Liver (tissue), 9 donors: ENCODE data around the gene KCNK16. TPM values are rescaled to one million over a fixed set of nuclear protein-coding genes. Genes with fewer than 3 reads are reported as not detected.

Source experiments
- DNase-seq: peaks from one replicate; pipeline ENCODE4 v3.0.0-alpha.2; 2017; ENCODE audit warnings: low spot score
- H3K27ac ChIP-seq, 2 donors: one replicate each; pipeline ENCODE4 v1.7.0; 2013; ENCODE audit warnings: inconsistent platforms in 2 of 2, low read length in 2 of 2, control low read depth in 1 of 2, low read depth in 1 of 2, mild to moderate bottlenecking in 1 of 2
- H3K27me3 ChIP-seq, 4 donors: one replicate each; pipeline versions ENCODE4 v1.6.1 to v1.7.0; 2013; ENCODE audit warnings: low read length in 3 of 4, inconsistent platforms in 1 of 4, mild to moderate bottlenecking in 1 of 4, moderate library complexity in 1 of 4; ENCODE audit not compliant: control insufficient read depth in 4 of 4, insufficient read depth in 4 of 4
- H3K36me3 ChIP-seq, 4 donors: one replicate each; pipeline versions ENCODE4 v1.6.1 to v1.7.0; 2013; ENCODE audit warnings: low read length in 3 of 4, mild to moderate bottlenecking in 3 of 4, low read depth in 1 of 4, moderate library complexity in 1 of 4; ENCODE audit not compliant: control insufficient read depth in 4 of 4, insufficient read depth in 3 of 4
- H3K4me1 ChIP-seq, 4 donors: one replicate each; pipeline versions ENCODE4 v1.6.1 to v1.7.0; 2013; ENCODE audit warnings: low read length in 3 of 4, mild to moderate bottlenecking in 3 of 4, moderate library complexity in 1 of 4; ENCODE audit not compliant: control insufficient read depth in 4 of 4, insufficient read depth in 4 of 4
- H3K4me3 ChIP-seq, 3 donors: one replicate each; pipeline versions ENCODE4 v1.6.1 to v1.7.0; 2013; ENCODE audit warnings: low read length in 3 of 3, control low read depth in 1 of 3, low read depth in 1 of 3, mild to moderate bottlenecking in 1 of 3
- H3K9ac ChIP-seq, 2 donors: one replicate each; pipeline ENCODE4 v1.7.0; 2013; ENCODE audit warnings: low read length in 2 of 2, mild to moderate bottlenecking in 2 of 2, moderate library complexity in 2 of 2, control low read depth in 1 of 2, low read depth in 1 of 2
- H3K9me3 ChIP-seq, 4 donors: one replicate each; pipeline versions ENCODE4 v1.6.1 to v1.7.0; 2013; ENCODE audit warnings: low read length in 3 of 4; ENCODE audit not compliant: control insufficient read depth in 4 of 4
- CTCF ChIP-seq: fragments of 150-350 bp; IDR thresholded peaks from 2 replicates; pipeline ENCODE4 v1.5.1; 2017; ENCODE audit warnings: improper control_type of control experiment, low read depth, low read length; ENCODE audit not compliant: missing input control
- GABPA ChIP-seq, 2 donors: IDR thresholded peaks in 1 of 2; conservative IDR thresholded peaks in 1 of 2; 2 replicates each; pipeline ENCODE4 v1.6.1; 2016; ENCODE audit warnings: antibody characterized with exemption in 2 of 2, mild to moderate bottlenecking in 1 of 2, moderate library complexity in 1 of 2
- HNF4G ChIP-seq: IDR thresholded peaks from 2 replicates; pipeline ENCODE4 v1.6.1; 2016; ENCODE audit warnings: antibody characterized with exemption
- NR2F2 ChIP-seq: IDR thresholded peaks from 2 replicates; pipeline ENCODE4 v1.6.1; 2016; ENCODE audit warnings: antibody characterized with exemption
- RAD21 ChIP-seq, 2 donors: IDR thresholded peaks; 2 replicates each; pipeline ENCODE4 v1.6.1; 2016; ENCODE audit warnings: antibody characterized with exemption in 2 of 2, mild to moderate bottlenecking in 2 of 2
- REST ChIP-seq: IDR thresholded peaks from 2 replicates; pipeline ENCODE4 v1.6.1; 2016; ENCODE audit warnings: antibody characterized with exemption, mild to moderate bottlenecking
- RXRA ChIP-seq, 2 donors: IDR thresholded peaks; 2 replicates each; pipeline ENCODE4 v1.6.1; 2017 to 2018; ENCODE audit warnings: antibody characterized with exemption in 2 of 2, mild to moderate bottlenecking in 1 of 2
- ZBTB33 ChIP-seq: IDR thresholded peaks from 2 replicates; pipeline ENCODE4 v1.6.1; 2016; ENCODE audit warnings: antibody characterized with exemption
- WGBS: extraction: QIAGEN DNeasy Blood & Tissue Kit; methylation state at CpG from one replicate; pipeline ENCODE4 v1.1.7; 2013; 5-methylcytosine and 5-hydroxymethylcytosine counted together
- polyA plus RNA-seq, 2 donors: library from polyadenylated mRNA; stranded (reverse) in 1 of 2; unstranded in 1 of 2; fragments of 200-250 nt in 1 of 2; fragments of >200 nt in 1 of 2; fragmentation: Nextera tagmentation in 1 of 2; extraction: Ambion mirVana in 1 of 2; gene quantifications; one replicate each; pipeline versions ENCODE4 v1.2.1 to v1.2.3, GENCODE V29; 2013 to 2015
- total RNA-seq, 2 donors: library from RNA; depleted of rRNA; stranded (reverse); fragments of >200 nt; gene quantifications; one replicate each; pipeline ENCODE4 v1.2.3, GENCODE V29; 2014
- donor health status: healthy.
- donor health status: healthy.
- donor health status: healthy.
- donor health status: healthy.
- donor health status: healthy.

The KCNK16 gene
- total and polyA plus RNA-seq, 4 donors: not detected

- TF ChIP-seq ZBTB33 (no peak), CTCF (no peak), GABPA (IDR thresholded peaks at IDR 0.05 in 1 of 2, conservative IDR thresholded peaks at IDR 0.05 in 1 of 2) (no peak)
- no peaks in the 10 kb centered on the region for H3K36me3 ChIP-seq
- no peak overlapping the region for H3K4me3 ChIP-seq
- peaks cover 0 to 7% (median 1%) of the 10 kb centered on the region in 4 donors for H3K4me1 ChIP-seq
- H3K9me3 ChIP-seq: no peaks in the 10 kb centered on the region
- no peak overlapping the region for H3K9ac ChIP-seq
- 92% methylated on average over 8 of the region's 8 CpGs for WGBS
- H3K27ac ChIP-seq: no peak overlapping the region
- no peak for DNase-seq
- no peaks in the 10 kb centered on the region for H3K27me3 ChIP-seq
These were observed 40.8 kb upstream of the KCNK16 start for GRCh38 chr6:39363280-39363679.

GRCh38 chr6:39362487-39362865 is 40.0 kb upstream of the KCNK16 start:
- Histone ChIP-seq H3K4me3 (no peak overlapping the region), H3K27me3 (no peaks in the 10 kb centered on the region), H3K9ac (no peak overlapping the region), H3K4me1 (peaks cover 0 to 7% (median 1%) of the 10 kb centered on the region in 4 donors), H3K9me3 (no peaks in the 10 kb centered on the region), H3K36me3 (no peaks in the 10 kb centered on the region), H3K27ac (no peak overlapping the region)
- WGBS: 42% methylated on average over 3 of the region's 3 CpGs
- TF ChIP-seq CTCF: peak; percentile 6
- TF ChIP-seq RXRA (IDR thresholded peaks at IDR 0.05): no peak
- TF ChIP-seq REST: no peak
- TF ChIP-seq RAD21 (IDR thresholded peaks at IDR 0.05): no peak
- TF ChIP-seq NR2F2: no peak
- TF ChIP-seq HNF4G: no peak
- DNase-seq: no peak
